H54 (cell line): Measurements from ENCODE around the gene NTRK3.
A peak's percentile ranks its signal among the peaks of the same experiment; 100 is the strongest.
"Not testable (repeated sequence)": the region's sequence is repeated elsewhere in the genome, so short reads cannot be mapped to it uniquely, and the experiment has no call there.

Experiments used
- DNase-seq: peaks from one replicate; pipeline ENCODE4 v3.0.0; 2011; ENCODE audit warnings: low spot score, mixed read lengths; ENCODE audit not compliant: insufficient read length
- FAIRE-seq: peaks from 3 replicates; lab custom pipeline; 2011; peaks lifted over from hg19 to GRCh38; lab: Jason Lieb, UNC
- POLR2A ChIP-seq: IDR thresholded peaks from 2 replicates; pipeline ENCODE4 v1.6.1; 2011; ENCODE audit warnings: low read depth, mild to moderate bottlenecking, low read length

NTRK3 gene

DNA sequence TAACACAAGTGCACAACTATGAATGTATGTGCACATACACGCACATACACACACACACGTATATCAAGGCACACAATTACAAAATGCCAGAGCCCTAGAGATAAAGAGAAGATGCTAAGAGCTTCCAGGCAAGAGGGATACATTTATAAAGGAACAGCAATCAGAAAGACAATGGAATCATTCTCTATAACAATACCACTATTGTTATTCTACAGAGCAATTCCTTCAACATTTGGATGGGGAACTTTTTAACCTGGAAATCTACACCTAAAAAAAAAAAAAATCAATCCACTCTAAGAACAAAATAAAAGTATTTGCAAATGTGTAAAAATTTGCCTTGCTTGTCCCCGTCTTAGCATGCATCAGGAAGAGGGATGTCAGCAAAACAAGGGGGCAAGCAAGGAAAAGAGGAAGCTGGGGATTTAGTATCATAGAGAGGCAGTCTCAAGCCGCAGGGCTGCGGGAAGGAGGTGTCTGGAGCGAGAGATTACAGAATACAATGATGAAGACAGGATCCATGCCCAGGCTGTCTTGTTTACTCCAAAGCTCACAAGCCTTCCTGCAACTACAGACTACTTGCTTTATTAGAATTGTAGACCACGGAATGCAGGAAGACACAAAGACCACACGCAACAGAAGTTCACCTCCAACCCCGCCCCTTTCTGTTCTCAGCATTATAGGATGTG is 220.2 kb downstream of the NTRK3 start:
- DNase-seq (no peak), FAIRE-seq (no peak)
- TF ChIP-seq POLR2A = no peak

DNA sequence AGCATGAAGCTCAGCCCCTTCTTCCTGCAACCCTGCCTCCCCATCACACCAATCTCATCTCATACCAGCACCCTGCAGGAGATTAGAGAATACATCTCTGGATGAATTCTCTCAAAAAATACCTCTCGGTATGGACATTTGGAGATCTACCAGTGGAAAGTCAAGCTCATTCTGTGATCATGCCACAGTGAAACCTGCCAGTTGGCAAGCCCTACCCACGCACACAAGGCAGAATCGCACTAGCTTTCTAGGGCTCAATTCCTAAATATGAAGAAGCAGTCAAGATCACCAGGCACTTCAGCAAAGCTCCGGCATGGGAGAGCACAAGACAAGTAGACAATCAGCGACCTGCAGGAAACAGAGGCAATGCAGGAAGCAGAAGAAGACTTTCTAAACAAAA is 221.2 kb downstream of the NTRK3 start:
- DNase-seq (no peak), FAIRE-seq (no peak)
- no peak for TF ChIP-seq POLR2A

DNA sequence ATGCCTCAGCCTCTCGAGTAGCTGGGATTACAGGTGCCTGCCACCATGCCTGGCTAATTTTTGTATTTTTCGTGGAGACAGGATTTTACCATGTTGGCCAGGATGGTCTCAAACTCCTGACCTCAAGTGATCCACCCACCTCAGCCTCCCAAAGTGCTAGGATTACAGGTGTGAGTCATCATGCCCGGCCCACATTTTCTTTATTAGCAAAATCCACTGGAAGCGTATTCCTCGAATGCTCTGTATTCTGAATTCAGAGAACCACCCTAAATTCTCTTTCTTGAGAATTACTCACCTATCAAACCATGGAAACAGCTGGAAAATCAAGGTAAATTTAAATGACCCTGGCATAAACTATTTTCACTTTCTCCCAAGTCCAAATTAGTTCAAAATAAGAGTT is 223.1 kb downstream of the NTRK3 start:
- not testable (repeated sequence) for FAIRE-seq, DNase-seq

DNA sequence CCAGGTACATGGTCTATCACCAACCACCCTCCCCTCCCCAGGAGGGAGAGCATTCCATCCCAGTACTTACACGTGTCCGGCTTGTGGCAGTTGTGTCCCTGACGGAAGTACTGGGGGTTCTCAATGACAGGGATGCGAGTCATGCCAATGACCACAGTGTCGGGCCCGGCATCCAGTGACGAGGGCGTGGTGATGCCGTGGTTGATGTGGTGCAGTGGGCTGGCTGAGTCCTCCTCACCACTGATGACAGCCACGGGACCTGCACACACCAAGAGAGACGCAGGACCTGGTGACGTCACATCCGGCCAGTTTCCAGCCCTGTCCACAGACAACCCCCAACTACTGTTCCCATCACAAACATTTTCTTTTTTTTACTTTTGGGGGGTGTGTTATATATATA is 223.8 kb downstream of the NTRK3 start:
- peak; percentile 11 for DNase-seq
- no peak for FAIRE-seq
- no peak for TF ChIP-seq POLR2A

DNA sequence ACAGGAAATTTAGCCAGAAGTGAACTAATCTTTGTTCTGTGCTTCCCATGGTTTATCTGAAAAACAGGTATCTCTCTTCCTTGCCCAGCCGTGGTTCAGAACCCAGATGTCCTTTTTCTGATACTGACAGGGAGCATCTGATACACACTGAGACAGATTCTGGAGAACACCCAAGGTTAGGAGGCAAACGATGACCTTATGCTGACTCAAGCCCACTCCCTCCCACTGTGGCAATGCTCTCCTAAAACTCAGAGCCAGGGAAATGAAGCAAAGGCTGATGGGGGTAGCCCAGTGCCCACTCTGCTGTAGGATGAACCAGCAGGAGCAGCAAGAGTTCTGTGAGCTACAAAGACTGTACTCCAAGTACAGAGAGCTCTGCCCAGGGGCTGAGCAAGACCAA is 225.1 kb downstream of the NTRK3 start:
- no peak for FAIRE-seq
- DNase-seq = no peak
- TF ChIP-seq POLR2A = no peak

DNA sequence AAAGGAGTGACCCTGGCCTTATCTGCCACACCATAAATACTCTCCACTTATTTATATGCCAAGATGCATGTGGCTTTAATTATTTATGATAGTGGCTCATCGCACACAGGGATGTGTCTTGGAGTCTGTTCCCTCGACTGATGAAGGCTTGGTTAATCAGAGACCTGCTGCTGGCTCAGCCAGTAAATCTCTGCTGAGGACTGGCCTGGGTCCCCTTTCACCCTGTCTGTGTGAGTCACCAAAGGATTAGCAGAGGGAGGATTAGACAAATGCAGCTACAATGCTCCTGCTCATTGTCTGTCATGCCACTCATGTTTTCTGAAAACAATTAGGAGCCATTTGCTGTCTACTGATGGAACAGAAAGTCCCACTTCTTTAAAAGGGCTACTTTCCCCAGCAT is 226.8 kb downstream of the NTRK3 start:
- DNase-seq (no peak), FAIRE-seq (no peak)
- no peak for TF ChIP-seq POLR2A

DNA sequence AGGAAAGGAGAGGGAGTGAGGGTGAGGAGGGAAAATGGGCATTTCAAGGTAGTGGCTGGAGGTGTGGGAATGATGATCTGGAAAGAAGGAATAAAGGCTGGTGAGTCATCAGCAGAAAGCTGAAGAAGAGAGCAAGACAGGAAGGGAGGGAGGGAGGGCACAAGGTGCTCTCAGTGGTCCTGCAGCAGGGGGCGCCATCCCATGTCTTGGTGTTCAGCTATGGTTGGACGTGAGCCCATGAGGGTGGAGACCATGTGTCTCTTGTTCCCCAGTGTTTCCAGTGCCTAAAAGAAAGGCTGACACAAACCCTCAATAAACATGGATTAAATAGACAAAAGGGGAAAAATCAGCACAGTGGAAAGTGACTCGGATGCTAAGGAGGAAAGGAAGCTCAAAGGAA is 228.5 kb downstream of the NTRK3 start:
- no peak for FAIRE-seq
- DNase-seq = no peak
- no peak for TF ChIP-seq POLR2A

DNA sequence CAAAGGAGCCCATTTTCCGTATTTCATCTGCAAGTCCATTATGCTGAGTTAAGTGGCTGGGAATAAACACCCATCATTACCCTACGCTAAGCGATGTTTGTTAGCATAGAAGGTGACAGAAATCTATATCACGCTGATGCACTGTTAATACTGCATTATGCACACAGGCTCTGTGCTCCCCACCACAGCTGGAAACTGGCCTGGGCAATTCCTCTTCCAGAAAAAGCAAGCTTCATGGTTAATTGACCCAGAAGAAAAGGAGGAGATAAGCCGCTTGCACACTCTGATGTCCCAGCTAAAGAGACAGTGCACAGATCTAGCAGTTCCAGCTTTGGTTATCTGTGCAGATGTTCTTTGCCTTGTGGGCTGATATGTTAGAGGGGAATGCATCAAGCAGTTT is 232.6 kb downstream of the NTRK3 start:
- no peak for FAIRE-seq
- no peak for DNase-seq
- TF ChIP-seq POLR2A = no peak

DNA sequence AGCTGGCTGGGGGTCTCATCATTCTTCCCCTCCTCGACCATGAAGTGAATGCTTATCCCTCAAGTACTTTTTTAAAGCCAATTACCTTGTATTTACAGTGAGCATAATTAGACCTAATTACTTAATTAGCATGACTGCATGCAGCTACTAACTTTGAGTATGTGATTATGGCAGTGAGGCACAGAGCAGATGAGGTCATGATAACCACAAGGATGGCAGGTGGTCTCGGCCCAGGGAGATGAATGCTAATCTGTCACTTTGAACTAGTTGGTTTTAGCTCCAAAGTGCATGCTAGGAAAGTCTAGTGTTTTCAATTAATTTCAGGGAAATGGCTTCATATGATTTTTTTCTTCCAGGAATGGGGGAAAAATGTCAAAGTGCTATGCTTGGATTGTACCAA is 233.8 kb downstream of the NTRK3 start:
- FAIRE-seq (no peak), DNase-seq (no peak)
- TF ChIP-seq POLR2A = no peak

DNA sequence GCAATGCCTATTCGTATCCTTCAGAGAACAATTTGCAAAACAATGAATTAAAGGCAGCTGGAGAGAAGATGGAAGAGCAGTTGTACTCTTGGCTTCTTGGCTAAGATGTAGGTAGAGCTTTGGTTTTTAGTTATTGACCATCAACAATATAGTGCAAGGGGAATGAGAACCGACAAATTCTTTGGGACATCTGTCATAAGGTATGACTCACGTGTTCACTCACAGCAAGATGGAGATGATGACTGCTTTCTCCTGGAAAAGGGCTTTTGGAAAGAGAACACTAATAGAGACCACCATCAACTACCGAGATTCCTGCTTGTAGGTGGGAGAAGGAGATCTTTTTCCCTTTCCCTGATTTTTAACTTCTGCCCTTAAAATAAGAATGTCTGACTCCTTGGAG is 234.9 kb downstream of the NTRK3 start:
- FAIRE-seq (no peak), DNase-seq (no peak)
- no peak for TF ChIP-seq POLR2A

DNA sequence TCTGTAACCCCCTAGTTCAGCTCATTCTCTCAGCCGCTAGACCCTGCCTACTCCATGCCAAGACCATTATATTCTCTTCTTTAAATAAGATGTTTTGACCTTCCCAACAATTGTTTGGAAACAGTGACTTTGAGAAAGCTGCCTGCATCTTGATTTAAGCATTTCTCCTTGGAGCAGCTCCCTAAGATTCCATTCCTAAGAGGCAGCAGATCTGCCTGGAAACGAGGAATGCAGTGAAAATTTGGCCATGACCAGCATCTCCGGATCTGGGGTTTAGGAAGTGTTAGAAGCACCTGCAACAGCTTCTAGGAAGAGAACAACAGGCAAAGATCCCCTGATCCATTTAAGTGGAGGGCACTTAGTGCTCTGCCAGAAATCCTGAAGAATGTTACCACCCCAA is 235.7 kb downstream of the NTRK3 start:
- FAIRE-seq = no peak
- DNase-seq = no peak

DNA sequence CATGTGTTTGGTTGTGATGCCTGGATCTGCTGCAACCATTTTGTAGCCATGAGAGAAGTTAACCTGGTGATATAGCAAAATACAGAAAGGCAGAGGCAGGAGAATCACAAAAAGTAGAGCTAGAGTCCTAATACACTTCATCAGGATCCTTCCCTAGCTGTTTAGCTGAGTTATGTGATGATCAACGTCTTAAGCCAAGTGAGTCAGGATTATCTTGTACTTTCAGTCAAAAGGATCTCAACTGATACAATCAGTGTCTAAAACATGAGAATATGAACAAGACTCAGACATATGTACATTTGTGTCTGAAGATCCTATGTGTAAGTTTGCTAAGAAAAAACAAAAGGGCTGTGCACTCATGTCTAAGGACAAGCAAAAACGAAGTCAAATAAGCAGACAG is 236.9 kb downstream of the NTRK3 start:
- no peak for DNase-seq
- no peak for FAIRE-seq
- no peak for TF ChIP-seq POLR2A

More for the DNA sequence above, 235.7 kb downstream of the NTRK3 start:
- TF ChIP-seq POLR2A = no peak

DNA sequence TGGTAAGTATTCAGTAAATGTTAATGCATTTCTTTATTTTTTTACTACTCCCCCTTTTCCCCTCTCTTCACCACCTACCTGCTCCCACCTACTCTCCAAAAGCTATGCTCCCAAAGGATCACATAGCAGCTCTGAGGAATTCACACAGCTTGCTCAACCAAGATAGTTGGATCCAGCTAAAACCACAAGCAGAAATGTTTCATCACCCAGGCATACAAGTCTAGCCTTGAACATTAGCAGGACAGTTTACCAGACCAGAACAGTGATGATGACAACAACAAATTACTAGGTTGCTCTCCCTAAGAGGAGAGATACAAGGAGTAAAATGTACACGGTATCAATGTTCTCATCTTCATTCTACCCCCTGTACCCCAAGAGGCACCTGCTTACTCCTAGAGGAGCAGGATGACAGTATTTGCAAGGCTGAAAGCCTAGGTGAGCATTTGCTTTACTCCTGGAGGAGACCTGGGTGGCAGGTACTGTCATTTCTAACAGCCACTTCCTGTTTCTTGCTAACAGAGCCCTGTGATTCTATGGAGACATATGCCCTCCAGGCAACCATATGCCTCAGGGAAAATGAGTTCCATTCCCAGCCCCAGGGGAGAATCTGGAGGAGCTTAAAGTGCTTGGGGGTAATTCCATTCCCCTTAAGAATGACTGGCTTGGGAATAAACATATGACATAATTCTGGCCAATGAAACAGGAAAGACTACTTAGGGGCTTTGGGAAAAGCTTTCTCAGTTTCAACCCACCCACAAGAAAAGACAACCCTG is 237.5 kb downstream of the NTRK3 start:
- TF ChIP-seq POLR2A = no peak
- DNase-seq (no peak), FAIRE-seq (no peak)

DNA sequence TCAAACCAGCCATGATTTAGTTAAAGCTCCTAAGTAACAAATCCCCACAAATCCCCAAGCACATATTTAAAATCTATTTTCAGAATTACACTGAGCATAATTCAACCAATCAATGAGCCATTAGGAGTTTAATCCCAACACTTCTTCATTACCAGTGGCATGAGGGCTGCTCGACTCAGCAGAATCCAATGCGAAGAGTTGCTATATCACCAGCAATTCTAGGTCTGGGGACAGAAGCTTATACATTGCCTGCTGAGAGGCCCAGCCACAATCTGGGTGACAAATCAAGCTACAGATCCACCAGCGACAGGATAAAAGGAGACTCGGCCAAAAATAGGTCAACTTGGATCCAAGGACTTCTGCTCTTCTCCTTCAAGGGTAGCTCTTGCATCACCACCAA is 238.8 kb downstream of the NTRK3 start:
- TF ChIP-seq POLR2A = no peak
- DNase-seq = no peak
- no peak for FAIRE-seq

DNA sequence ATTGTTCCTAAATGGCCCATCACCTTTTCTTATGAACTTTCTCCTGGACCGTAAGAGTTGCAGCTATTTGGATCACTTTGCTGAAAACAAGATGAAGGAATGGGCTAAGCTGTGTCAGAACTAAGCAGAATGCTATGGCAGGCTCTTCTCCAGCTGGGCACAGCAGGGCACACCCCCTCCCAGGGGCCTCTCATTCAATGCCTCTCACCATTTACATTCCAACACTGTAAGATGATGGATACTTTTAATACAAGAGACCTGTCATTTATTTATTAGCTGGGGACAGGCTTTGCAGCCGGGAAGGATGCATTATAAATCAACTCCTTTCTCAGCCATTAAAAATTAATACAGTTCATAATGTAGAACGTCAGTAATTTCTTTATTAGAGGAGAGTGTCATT is 240.1 kb downstream of the NTRK3 start:
- FAIRE-seq (no peak), DNase-seq (no peak)
- TF ChIP-seq POLR2A = no peak
